GM12873 (cell line): ENCODE data around the gene MYLIP.
A peak's percentile ranks its signal among the peaks of the same experiment; 100 is the strongest.

Source experiments
- CTCF ChIP-seq: IDR thresholded peaks from 2 replicates; pipeline ENCODE4 v1.5.1; 2012; ENCODE audit warnings: low read depth, mild to moderate bottlenecking, moderate library complexity, low read length, control low read depth; ENCODE audit not compliant: insufficient read depth; ENCODE audit errors: missing control alignments

Gene MYLIP

GRCh38 chr6:16162003-16162402, 33.1 kb downstream of the MYLIP start:
- no peak for TF ChIP-seq CTCF

GRCh38 chr6:16163066-16163465, 34.2 kb downstream of the MYLIP start:
- TF ChIP-seq CTCF = no peak

GRCh38 chr6:16163535-16164300, 34.8 kb downstream of the MYLIP start:
- TF ChIP-seq CTCF = no peak

GRCh38 chr6:16165641-16166040, 36.8 kb downstream of the MYLIP start:
- TF ChIP-seq CTCF = no peak

- TF ChIP-seq CTCF = no peak
Observed at GRCh38 chr6:16166871-16167608, 38.2 kb downstream of the MYLIP start.

- TF ChIP-seq CTCF = no peak
Observed at GRCh38 chr6:16168121-16168520, 39.2 kb downstream of the MYLIP start.

- peak; percentile 71 for TF ChIP-seq CTCF
Observed at GRCh38 chr6:16168858-16169257, 40.0 kb downstream of the MYLIP start.
